A673 (cell line): ENCODE results near the gene SMIM10L2A. TPM values are rescaled to one million over a fixed set of nuclear protein-coding genes. Genes with fewer than 3 reads are reported as not detected.

ENCODE experiments used
- BruUV-seq: library from RNA; stranded (reverse); fragments of 400-500 nt; replicated peaks from 2 replicates; lab custom pipeline; 2021; lab: Mats Ljungman, UMichigan
- CTCF ChIA-PET: fragments of 300-600 bp; sonication (Branson Sonifier 250); formaldehyde crosslinking; loops from one replicate; lab custom pipeline; 2022; ENCODE audit warnings: antibody characterized with exemption; lab: Charles Lee
- POLR2A ChIA-PET: fragments of 300-600 bp; sonication (Branson Sonifier 250); formaldehyde crosslinking; loops from one replicate; lab custom pipeline; 2022; ENCODE audit warnings: antibody characterized with exemption; ENCODE audit not compliant: low non-redundant PET; lab: Charles Lee
- DNase-seq: peaks from one replicate; pipeline ENCODE4 v3.0.0-alpha.2; 2015; ENCODE audit warnings: low spot score
- H3K27ac ChIP-seq: fragments of 200-600 bp; sonication (generic); 2 replicates; pipeline ENCODE4 v1.5.1; 2016; ENCODE audit warnings: mixed run types, low read depth, mild to moderate bottlenecking, mixed read lengths, antibody characterized with exemption, low read length; ENCODE audit not compliant: poor library complexity, severe bottlenecking
- H3K27me3 ChIP-seq: fragments of 200-600 bp; sonication (generic); replicated peaks from 2 replicates; pipeline ENCODE4 v1.6.1; 2017; ENCODE audit warnings: mixed run types, low read depth, mild to moderate bottlenecking, mixed read lengths, antibody characterized with exemption, low read length; ENCODE audit not compliant: insufficient read depth, poor library complexity
- H3K36me3 ChIP-seq: fragments of 200-600 bp; sonication (generic); 2 replicates; pipeline ENCODE4 v1.6.1; 2016; ENCODE audit warnings: mixed run types, mild to moderate bottlenecking, mixed read lengths, antibody characterized with exemption, low read length; ENCODE audit not compliant: insufficient read depth, poor library complexity, severe bottlenecking
- H3K4me1 ChIP-seq: fragments of 200-600 bp; sonication (generic); 2 replicates; pipeline ENCODE4 v1.6.1; 2017; ENCODE audit warnings: mixed run types, mild to moderate bottlenecking, mixed read lengths, antibody characterized with exemption, low read length; ENCODE audit not compliant: insufficient read depth, poor library complexity, severe bottlenecking
- H3K4me3 ChIP-seq: fragments of 200-600 bp; sonication (generic); 2 replicates; pipeline ENCODE4 v1.5.1; 2016; ENCODE audit warnings: low read depth, mixed run types, mild to moderate bottlenecking, mixed read lengths, low read length; ENCODE audit not compliant: poor library complexity, severe bottlenecking
- H3K9me3 ChIP-seq: fragments of 200-600 bp; sonication (generic); 2 replicates; pipeline ENCODE4 v1.6.1; 2016; ENCODE audit warnings: mixed run types, low read depth, mild to moderate bottlenecking, mixed read lengths, antibody characterized with exemption, low read length; ENCODE audit not compliant: poor library complexity, severe bottlenecking
- CTCF ChIP-seq: fragments of 300-800, 200-600 bp; sonication (generic); conservative IDR thresholded peaks from 2 replicates; pipeline ENCODE4 v1.5.1; 2017; ENCODE audit warnings: low read depth, mild to moderate bottlenecking, antibody characterized with exemption, low read length, moderate library complexity, mixed read lengths
- EZH2 ChIP-seq: fragments of 200-600 bp; sonication (generic); IDR thresholded peaks from 2 replicates; pipeline ENCODE4 v1.6.1; 2017; ENCODE audit warnings: borderline replicate concordance, low read depth, mild to moderate bottlenecking, mixed read lengths, antibody characterized with exemption, low read length; ENCODE audit not compliant: poor library complexity, severe bottlenecking
- intact Hi-C: fragments of 100-400 bp; cut with micrococcal nuclease; formaldehyde crosslinking; loops from one replicate; pipeline ENCODE4 v1.10.0; 2022; ENCODE audit not compliant: unreplicated experiment
- total RNA-seq: library from RNA; stranded (reverse); gene quantifications from 2 replicates; pipeline ENCODE4 v1.2.3, GENCODE V29; 2021

The SMIM10L2A gene
- total RNA-seq, 1 experiment from 2014 or later, result 1.8 TPM

- Histone ChIP-seq H3K36me3 (no peaks in the 10 kb centered on the region), H3K4me1 (no peaks in the 10 kb centered on the region), H3K27ac (no peak overlapping the region), H3K27me3 (no peaks in the 10 kb centered on the region), H3K9me3 (no peaks in the 10 kb centered on the region), H3K4me3 (no peak overlapping the region)
- BruUV-seq, result no TSS peak
- no peak for DNase-seq
- POLR2A ChIA-PET, result no interaction called here
- CTCF ChIA-PET, result no interaction called here
- TF ChIP-seq CTCF, result no peak
- TF ChIP-seq EZH2, result no peak
- intact Hi-C loops, result no loop called here
These were observed 38.5 kb upstream of the SMIM10L2A start for GRCh38 chrX:135383249-135383648.

GRCh38 chrX:135384161-135384836 lies 37.4 kb upstream of the SMIM10L2A start:
- intact Hi-C loops, result no loop called here
- ChIA-PET CTCF (no interaction called here), POLR2A (no interaction called here)
- Histone ChIP-seq H3K27ac (no peak overlapping the region), H3K4me1 (no peaks in the 10 kb centered on the region), H3K4me3 (no peak overlapping the region), H3K27me3 (no peaks in the 10 kb centered on the region), H3K36me3 (no peaks in the 10 kb centered on the region), H3K9me3 (no peaks in the 10 kb centered on the region)
- no peak for DNase-seq
- TF ChIP-seq CTCF, result no peak
- TF ChIP-seq EZH2, result no peak
- BruUV-seq, result no TSS peak

- BruUV-seq, result no TSS peak
- no peaks in the 10 kb centered on the region for H3K27me3 ChIP-seq
- H3K36me3 ChIP-seq, result no peaks in the 10 kb centered on the region
- no peak overlapping the region for H3K27ac ChIP-seq
- no peaks in the 10 kb centered on the region for H3K9me3 ChIP-seq
- intact Hi-C loops, result no loop called here
- TF ChIP-seq EZH2 (no peak), CTCF (no peak)
- no peak for DNase-seq
- ChIA-PET POLR2A (no interaction called here), CTCF (no interaction called here)
- no peaks in the 10 kb centered on the region for H3K4me1 ChIP-seq
- H3K4me3 ChIP-seq, result no peak overlapping the region
These were observed 32.9 kb upstream of the SMIM10L2A start for GRCh38 chrX:135388841-135389240.
